Trophoblast cell (in vitro differentiated cells and primary cell): ENCODE results near the gene PKD2.
A peak's percentile ranks its signal among the peaks of the same experiment; 100 is the strongest.

Source experiments
- DNase-seq, 2 donors: peaks; one replicate each; pipeline ENCODE4 v3.0.0-alpha.2; 2016
- H2AFZ ChIP-seq: 2 replicates; pipeline ENCODE4 v1.6.1; 2013; ENCODE audit warnings: low read length, moderate library complexity, mild to moderate bottlenecking; ENCODE audit not compliant: insufficient read depth, poor library complexity
- H2AK5ac ChIP-seq: 2 replicates; pipeline ENCODE4 v1.6.1; 2013; ENCODE audit warnings: mild to moderate bottlenecking, low read length
- H2BK120ac ChIP-seq: 2 replicates; pipeline ENCODE4 v1.6.1; 2013; ENCODE audit warnings: low read length, mild to moderate bottlenecking, moderate library complexity; ENCODE audit not compliant: insufficient read depth, poor library complexity
- H2BK12ac ChIP-seq: 2 replicates; pipeline ENCODE4 v1.6.1; 2013; ENCODE audit warnings: mild to moderate bottlenecking, low read length, moderate library complexity
- H2BK5ac ChIP-seq: 2 replicates; pipeline ENCODE4 v1.6.1; 2013; ENCODE audit warnings: low read length, low read depth, moderate library complexity, mild to moderate bottlenecking; ENCODE audit not compliant: poor library complexity
- H3K14ac ChIP-seq: 2 replicates; pipeline ENCODE4 v1.6.1; 2013; ENCODE audit warnings: mild to moderate bottlenecking, low read length
- H3K18ac ChIP-seq: 2 replicates; pipeline ENCODE4 v1.6.1; 2013; ENCODE audit warnings: mild to moderate bottlenecking, low read length
- H3K23ac ChIP-seq: 2 replicates; pipeline ENCODE4 v1.6.1; 2013; ENCODE audit warnings: low read length
- H3K27ac ChIP-seq: 2 replicates; pipeline ENCODE4 v1.5.1; 2013; ENCODE audit warnings: low read depth, mild to moderate bottlenecking, inconsistent platforms, low read length, moderate library complexity
- H3K27me3 ChIP-seq: 2 replicates; pipeline ENCODE4 v1.6.1; 2013; ENCODE audit warnings: inconsistent platforms, mild to moderate bottlenecking, low read length, moderate library complexity; ENCODE audit not compliant: insufficient read depth
- H3K36me3 ChIP-seq, 2 experiments: 1 replicate in 1 of 2; 2 replicates in 1 of 2; pipeline ENCODE4 v1.6.1; 2013; ENCODE audit warnings: low read length in 2 of 2, mild to moderate bottlenecking in 2 of 2, moderate library complexity in 1 of 2; ENCODE audit not compliant: insufficient read depth in 2 of 2, control insufficient read depth in 1 of 2
- H3K4ac ChIP-seq: 2 replicates; pipeline ENCODE4 v1.6.1; 2013; ENCODE audit warnings: low read depth, mild to moderate bottlenecking, low read length, moderate library complexity
- H3K4me1 ChIP-seq, 2 experiments: 1 replicate in 1 of 2; 2 replicates in 1 of 2; pipeline ENCODE4 v1.6.1; 2013; ENCODE audit warnings: low read length in 2 of 2, mild to moderate bottlenecking in 2 of 2, moderate library complexity in 1 of 2; ENCODE audit not compliant: insufficient read depth in 2 of 2, control insufficient read depth in 1 of 2
- H3K4me2 ChIP-seq: 2 replicates; pipeline ENCODE4 v1.6.1; 2013; ENCODE audit warnings: inconsistent platforms, mild to moderate bottlenecking, low read length, moderate library complexity
- H3K4me3 ChIP-seq: 2 replicates; pipeline ENCODE4 v1.5.1; 2013; ENCODE audit warnings: mild to moderate bottlenecking, low read depth, low read length, inconsistent platforms
- H3K79me1 ChIP-seq: one replicate; pipeline ENCODE4 v1.6.1; 2013; ENCODE audit warnings: low read length
- H3K79me2 ChIP-seq: 2 replicates; pipeline ENCODE4 v1.6.1; 2013; ENCODE audit warnings: low read length, mild to moderate bottlenecking; ENCODE audit not compliant: control insufficient read depth, insufficient read depth, poor library complexity
- H3K9ac ChIP-seq: 2 replicates; pipeline ENCODE4 v1.6.1; 2013; ENCODE audit warnings: mild to moderate bottlenecking, low read length
- H3K9me3 ChIP-seq: 2 replicates; pipeline ENCODE4 v1.6.1; 2013; ENCODE audit warnings: low read depth, mild to moderate bottlenecking, control low read depth, inconsistent platforms, low read length; ENCODE audit not compliant: insufficient read depth
- H4K12ac ChIP-seq: 2 replicates; pipeline ENCODE4 v1.6.1; 2013; ENCODE audit warnings: low read depth, mild to moderate bottlenecking, low read length, moderate library complexity
- H4K8ac ChIP-seq: 2 replicates; pipeline ENCODE4 v1.6.1; 2013; ENCODE audit warnings: low read depth, mild to moderate bottlenecking, low read length, moderate library complexity
- H4K91ac ChIP-seq: one replicate; pipeline ENCODE4 v1.6.1; 2013; ENCODE audit warnings: low read depth, mild to moderate bottlenecking, low read length, moderate library complexity
- WGBS: extraction: QIAGEN DNeasy Blood & Tissue Kit; methylation state at CpG from one replicate; pipeline ENCODE4 v1.1.7; 2013; ENCODE audit warnings: missing lambda C conversion rate; ENCODE audit not compliant: insufficient read length, insufficient coverage; ENCODE audit errors: extremely low coverage; 5-methylcytosine and 5-hydroxymethylcytosine counted together

PKD2 gene

DNA sequence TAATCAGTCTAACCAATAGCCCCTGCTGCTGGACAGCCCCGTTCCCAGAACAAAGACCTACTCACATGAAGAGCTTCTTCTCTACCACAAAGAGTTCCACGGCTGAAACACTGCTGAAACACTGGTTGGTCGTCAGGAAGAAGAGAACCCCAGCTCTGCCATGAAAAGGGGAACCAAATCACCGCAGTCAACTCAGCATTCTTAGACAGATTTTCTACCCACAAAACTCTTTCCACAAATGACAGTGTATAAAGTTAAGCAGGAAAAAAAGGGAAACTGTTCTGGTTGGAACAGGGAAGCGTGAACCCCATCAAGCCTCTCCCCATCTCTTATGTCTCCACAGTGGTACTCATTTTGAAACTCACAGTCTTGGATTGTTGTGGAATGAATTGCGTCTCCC lies 93.7 kb downstream of the PKD2 start:
- no peak overlapping the region for H3K4me3 ChIP-seq
- peaks cover 4 to 9% of the 10 kb centered on the region in 2 experiments for H3K36me3 ChIP-seq
- H4K12ac ChIP-seq: no peak overlapping the region
- WGBS: no CpG with 5 or more reads among the region's 6 CpGs
- H2BK12ac ChIP-seq: no peak overlapping the region
- peaks cover 0 to 2% of the 10 kb centered on the region in 2 experiments for H3K4me1 ChIP-seq
- H3K4ac ChIP-seq: no peak overlapping the region
- H2AFZ ChIP-seq: no peak overlapping the region
- no peak overlapping the region for H3K14ac ChIP-seq
- H2BK120ac ChIP-seq: no peak overlapping the region
- no peaks in the 10 kb centered on the region for H3K9me3 ChIP-seq
- H2BK5ac ChIP-seq: no peak overlapping the region
- no peaks in the 10 kb centered on the region for H3K27me3 ChIP-seq
- H3K23ac ChIP-seq: no peak overlapping the region
- no peak overlapping the region for H3K4me2 ChIP-seq
- H2AK5ac ChIP-seq: no peak overlapping the region
- DNase-seq: no peak
- no peak overlapping the region for H3K27ac ChIP-seq
- peaks cover 5% of the 10 kb centered on the region for H3K79me1 ChIP-seq
- H3K9ac ChIP-seq: no peak overlapping the region
- no peak overlapping the region for H3K18ac ChIP-seq
- no peak overlapping the region for H4K8ac ChIP-seq
- H3K79me2 ChIP-seq: no peaks in the 10 kb centered on the region
- no peak overlapping the region for H4K91ac ChIP-seq

DNA sequence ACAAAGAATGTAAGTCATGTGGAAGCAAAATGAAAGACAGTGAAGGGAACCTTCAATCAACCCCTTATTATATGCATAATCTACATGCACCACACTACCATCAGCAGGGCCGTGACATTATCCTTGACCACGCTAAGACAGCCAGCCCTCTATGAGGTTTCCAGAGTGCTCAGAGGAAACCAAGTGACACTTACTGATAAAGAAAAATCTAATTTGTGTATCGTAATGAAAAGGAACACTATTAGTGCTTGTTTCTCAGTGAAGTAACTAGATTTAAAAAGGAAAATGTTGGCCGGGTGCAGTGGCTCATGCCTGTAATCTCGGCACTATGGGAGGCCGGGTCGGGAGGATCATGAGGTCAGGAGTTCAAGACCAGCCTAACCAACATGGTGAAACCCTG lies 94.6 kb downstream of the PKD2 start:
- WGBS: no CpG with 5 or more reads among the region's 7 CpGs
- no peak overlapping the region for H3K9ac ChIP-seq
- no peak overlapping the region for H3K4me3 ChIP-seq
- H3K4me2 ChIP-seq: no peak overlapping the region
- no peak overlapping the region for H3K14ac ChIP-seq
- no peaks in the 10 kb centered on the region for H3K9me3 ChIP-seq
- no peak overlapping the region for H3K4ac ChIP-seq
- H3K79me1 ChIP-seq: peaks cover 5% of the 10 kb centered on the region
- H3K36me3 ChIP-seq: peaks cover 8% of the 10 kb centered on the region in 2 experiments
- DNase-seq: no peak
- H3K18ac ChIP-seq: no peak overlapping the region
- H4K8ac ChIP-seq: no peak overlapping the region
- no peak overlapping the region for H3K27ac ChIP-seq
- no peak overlapping the region for H4K91ac ChIP-seq
- no peak overlapping the region for H2BK5ac ChIP-seq
- peaks cover 0 to 2% of the 10 kb centered on the region in 2 experiments for H3K4me1 ChIP-seq
- no peak overlapping the region for H3K23ac ChIP-seq
- H2BK120ac ChIP-seq: no peak overlapping the region
- no peak overlapping the region for H2AK5ac ChIP-seq
- no peaks in the 10 kb centered on the region for H3K79me2 ChIP-seq
- no peak overlapping the region for H2AFZ ChIP-seq
- no peak overlapping the region for H2BK12ac ChIP-seq
- H4K12ac ChIP-seq: no peak overlapping the region
- H3K27me3 ChIP-seq: no peaks in the 10 kb centered on the region

DNA sequence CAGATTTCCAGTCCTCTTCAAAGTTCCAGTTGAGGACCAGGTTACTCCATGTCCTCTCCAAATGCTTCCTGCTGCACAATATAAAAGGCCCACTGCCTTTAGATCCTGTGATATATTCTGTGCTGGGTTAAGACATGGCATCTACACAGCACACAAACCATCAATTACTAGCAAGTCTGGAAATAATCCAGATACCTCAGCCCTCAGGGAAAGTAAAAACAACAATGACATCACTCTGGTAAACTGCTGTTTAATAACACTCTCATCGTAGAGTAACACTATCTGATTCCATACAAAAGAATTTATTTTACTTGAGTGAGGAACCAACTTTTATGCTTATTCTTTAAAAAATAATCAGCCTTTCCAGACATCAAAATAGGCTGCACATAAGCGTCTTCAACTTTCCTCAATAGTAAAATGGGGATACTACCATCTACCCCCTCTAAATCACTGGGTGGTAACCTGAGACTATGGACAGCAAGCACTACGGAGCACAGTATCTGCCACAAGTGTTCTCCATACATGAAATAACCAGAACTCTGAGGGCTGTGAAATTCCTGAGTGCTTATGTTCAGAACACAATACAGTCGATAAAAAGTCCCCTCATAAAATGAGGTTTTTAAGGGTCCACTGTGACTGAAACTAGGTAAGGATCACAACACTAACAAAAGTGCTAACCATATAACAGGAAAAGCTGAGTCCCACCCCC lies 97.6 kb downstream of the PKD2 start:
- no peak overlapping the region for H2AFZ ChIP-seq
- H3K9ac ChIP-seq: no peak overlapping the region
- H3K27ac ChIP-seq: peak overlapping the region; percentile 61
- H4K12ac ChIP-seq: no peak overlapping the region
- H3K79me1 ChIP-seq: peaks cover 5% of the 10 kb centered on the region
- no CpG with 5 or more reads among the region's 4 CpGs for WGBS
- H3K9me3 ChIP-seq: no peaks in the 10 kb centered on the region
- no peak overlapping the region for H3K23ac ChIP-seq
- no peak overlapping the region for H3K14ac ChIP-seq
- peaks cover 0 to 4% of the 10 kb centered on the region in 2 experiments for H3K4me1 ChIP-seq
- no peak overlapping the region for H2BK120ac ChIP-seq
- H3K36me3 ChIP-seq: peaks cover 0 to 5% of the 10 kb centered on the region in 2 experiments
- H3K4me3 ChIP-seq: no peak overlapping the region
- no peak overlapping the region for H3K4ac ChIP-seq
- no peak overlapping the region for H3K18ac ChIP-seq
- H2BK12ac ChIP-seq: peak overlapping the region; percentile 24
- H2AK5ac ChIP-seq: no peak overlapping the region
- peak overlapping the region; percentile 72 for H2BK5ac ChIP-seq
- H3K4me2 ChIP-seq: no peak overlapping the region
- no peak for DNase-seq
- no peaks in the 10 kb centered on the region for H3K27me3 ChIP-seq
- no peak overlapping the region for H4K8ac ChIP-seq
- H3K79me2 ChIP-seq: no peaks in the 10 kb centered on the region
- H4K91ac ChIP-seq: no peak overlapping the region

DNA sequence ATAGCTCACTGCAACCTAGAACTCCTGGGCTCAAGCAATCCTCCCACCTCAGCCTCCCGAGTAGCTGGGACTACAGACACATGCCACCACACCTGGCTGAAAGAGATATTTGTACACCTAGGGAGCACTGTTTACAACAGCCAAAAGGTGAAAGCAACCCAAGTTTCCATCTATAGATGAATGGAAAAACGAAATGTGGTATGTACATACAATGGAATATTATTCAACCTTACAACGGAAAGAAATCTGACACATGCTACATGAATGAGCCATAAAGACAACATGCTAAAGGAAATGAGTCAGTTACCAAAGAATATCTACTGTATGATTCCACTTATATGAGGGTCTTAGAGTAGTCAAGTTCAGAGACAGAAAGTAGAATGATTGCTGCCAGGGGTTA lies 98.8 kb downstream of the PKD2 start:
- no peak overlapping the region for H3K4ac ChIP-seq
- no peak overlapping the region for H3K27ac ChIP-seq
- no peak overlapping the region for H4K8ac ChIP-seq
- H3K79me2 ChIP-seq: no peaks in the 10 kb centered on the region
- no peak overlapping the region for H4K12ac ChIP-seq
- no peak overlapping the region for H2AFZ ChIP-seq
- H2BK120ac ChIP-seq: no peak overlapping the region
- no peak overlapping the region for H3K14ac ChIP-seq
- no peak overlapping the region for H3K18ac ChIP-seq
- no peak overlapping the region for H3K9ac ChIP-seq
- H3K23ac ChIP-seq: no peak overlapping the region
- H3K4me3 ChIP-seq: no peak overlapping the region
- H3K4me1 ChIP-seq: peaks cover 0 to 4% of the 10 kb centered on the region in 2 experiments
- H3K79me1 ChIP-seq: peaks cover 5% of the 10 kb centered on the region
- DNase-seq: no peak
- no peaks in the 10 kb centered on the region for H3K9me3 ChIP-seq
- no peak overlapping the region for H2BK5ac ChIP-seq
- no CpG with 5 or more reads among the region's 3 CpGs for WGBS
- H3K4me2 ChIP-seq: no peak overlapping the region
- peak overlapping the region; percentile 73 for H4K91ac ChIP-seq
- peak overlapping the region; percentile 50 for H2BK12ac ChIP-seq
- peaks cover 0 to 5% of the 10 kb centered on the region in 2 experiments for H3K36me3 ChIP-seq
- H2AK5ac ChIP-seq: no peak overlapping the region
- H3K27me3 ChIP-seq: no peaks in the 10 kb centered on the region
